Measurements from ENCODE around the gene NRG2.

NRG2 gene

GRCh38 chr5:139852696-139853095 is 190.4 kb downstream of the NRG2 start:
- DNase-seq = no peak

GRCh38 chr5:139851558-139851957 is 191.5 kb downstream of the NRG2 start:
- no peak for DNase-seq

GRCh38 chr5:139850423-139851016 is 192.6 kb downstream of the NRG2 start:
- DNase-seq = no peak

GRCh38 chr5:139849942-139850341 is 193.2 kb downstream of the NRG2 start:
- no peak for DNase-seq

- no peak for DNase-seq
These were observed 193.6 kb downstream of the NRG2 start for GRCh38 chr5:139849501-139849900.

GRCh38 chr5:139848508-139849100 is 194.5 kb downstream of the NRG2 start:
- DNase-seq = no peak

GRCh38 chr5:139847790-139848507 is 195.2 kb downstream of the NRG2 start:
- DNase-seq = peak; percentile 64 to 70

- no peak for DNase-seq
These were observed 196.0 kb downstream of the NRG2 start for GRCh38 chr5:139847091-139847490.

- DNase-seq = no peak
These were observed 197.0 kb downstream of the NRG2 start for GRCh38 chr5:139845846-139846681.

- DNase-seq = peak; percentile 70 to 73
These were observed 198.5 kb downstream of the NRG2 start for GRCh38 chr5:139844472-139845145.

GRCh38 chr5:139843991-139844390 is 199.1 kb downstream of the NRG2 start:
- DNase-seq = no peak

GRCh38 chr5:139842321-139842720 is 200.8 kb downstream of the NRG2 start:
- DNase-seq = no peak

GRCh38 chr5:139841549-139841948 is 201.6 kb downstream of the NRG2 start:
- DNase-seq = no peak

- DNase-seq = no peak
These were observed 203.2 kb downstream of the NRG2 start for GRCh38 chr5:139839918-139840317.

GRCh38 chr5:139839232-139839815 is 203.8 kb downstream of the NRG2 start:
- DNase-seq = no peak

GRCh38 chr5:139838381-139839197 is 204.5 kb downstream of the NRG2 start:
- DNase-seq = no peak

GRCh38 chr5:139837711-139838380 is 205.3 kb downstream of the NRG2 start:
- no peak for DNase-seq

GRCh38 chr5:139836469-139837208 is 206.5 kb downstream of the NRG2 start:
- DNase-seq = no peak

GRCh38 chr5:139835656-139836055 is 207.4 kb downstream of the NRG2 start:
- no peak for DNase-seq

GRCh38 chr5:139833525-139833924 is 209.6 kb downstream of the NRG2 start:
- DNase-seq = no peak

All from stimulated activated CD4-positive, alpha-beta T cell treated with anti-CD3 and anti-CD28 coated beads, Interleukin-2, amount 100 ng/mL, for 48 hours (primary cell).